Muscle layer of duodenum (tissue), 2 donors: ENCODE data around the gene NUP205.
"Not testable (repeated sequence)": the region's sequence is repeated elsewhere in the genome, so short reads cannot be mapped to it uniquely, and the experiment has no call there.

ENCODE experiments used
- H3K27ac ChIP-seq: one replicate; pipeline ENCODE4 v1.7.0; 2013; ENCODE audit warnings: mild to moderate bottlenecking, low read length
- H3K27me3 ChIP-seq: one replicate; pipeline ENCODE4 v1.7.0; 2013; ENCODE audit warnings: low read depth, mild to moderate bottlenecking, control low read depth, low read length
- H3K36me3 ChIP-seq, 2 donors: one replicate each; pipeline ENCODE4 v1.7.0; 2013; ENCODE audit warnings: low read length in 2 of 2, control low read depth in 1 of 2, mild to moderate bottlenecking in 1 of 2; ENCODE audit not compliant: insufficient read depth in 2 of 2, control insufficient read depth in 1 of 2
- H3K4me1 ChIP-seq, 2 donors: one replicate each; pipeline ENCODE4 v1.7.0; 2013; ENCODE audit warnings: low read length in 2 of 2, mild to moderate bottlenecking in 2 of 2, control low read depth in 1 of 2, moderate library complexity in 1 of 2; ENCODE audit not compliant: insufficient read depth in 2 of 2, control insufficient read depth in 1 of 2
- H3K4me3 ChIP-seq, 2 donors: one replicate each; pipeline ENCODE4 v1.7.0; 2013; ENCODE audit warnings: low read length in 2 of 2, low read depth in 1 of 2, mild to moderate bottlenecking in 1 of 2
- H3K9me3 ChIP-seq, 2 donors: one replicate each; pipeline ENCODE4 v1.7.0; 2013; ENCODE audit warnings: low read length in 2 of 2, control low read depth in 1 of 2, mild to moderate bottlenecking in 1 of 2; ENCODE audit not compliant: control insufficient read depth in 1 of 2
- donor health status: healthy.

The NUP205 gene

DNA sequence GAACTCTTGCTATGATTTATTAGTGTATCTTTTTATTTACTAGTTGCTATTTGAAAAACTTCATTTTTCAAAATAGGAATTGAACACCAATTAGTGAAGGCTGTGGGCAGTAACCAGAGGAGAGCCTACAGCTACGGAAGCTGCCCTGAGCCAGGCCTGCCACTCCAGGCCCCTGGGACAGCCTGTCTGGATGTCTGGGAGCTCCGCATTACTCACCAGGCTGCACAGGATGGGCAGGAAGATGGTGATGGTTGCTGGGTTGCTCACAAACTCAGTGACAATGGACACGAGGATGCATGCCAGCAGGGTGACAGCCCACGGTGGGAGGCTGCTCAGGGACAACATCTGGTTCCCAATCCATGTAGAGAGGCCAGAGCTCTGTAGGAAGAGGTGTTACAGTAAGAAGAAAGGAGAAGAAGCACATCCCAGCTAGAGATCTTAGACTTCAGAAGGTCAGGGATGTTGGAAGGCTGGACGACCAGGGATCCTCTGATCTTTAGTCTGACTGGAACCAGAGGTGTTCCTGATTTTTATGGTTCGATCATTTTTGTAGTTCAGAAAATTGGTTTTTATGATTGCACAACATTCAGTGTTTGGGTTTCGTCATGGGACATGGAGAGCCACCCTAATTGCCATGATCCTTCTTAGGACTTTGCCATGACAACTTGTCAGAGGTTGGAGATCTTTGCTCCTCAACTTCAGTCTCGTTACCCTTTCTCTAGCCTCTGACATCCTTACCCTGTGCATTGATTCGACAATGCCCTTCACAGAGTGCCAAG lies 127.8 kb downstream of the NUP205 start:
- H3K36me3 ChIP-seq, result peaks cover 3 to 13% of the 10 kb centered on the region in 2 donors
- H3K4me1 ChIP-seq, result no peaks in the 10 kb centered on the region
- H3K9me3 ChIP-seq, result no peaks in the 10 kb centered on the region
- H3K4me3 ChIP-seq, result no peak overlapping the region
- H3K27ac ChIP-seq, result no peak overlapping the region
- no peaks in the 10 kb centered on the region for H3K27me3 ChIP-seq

DNA sequence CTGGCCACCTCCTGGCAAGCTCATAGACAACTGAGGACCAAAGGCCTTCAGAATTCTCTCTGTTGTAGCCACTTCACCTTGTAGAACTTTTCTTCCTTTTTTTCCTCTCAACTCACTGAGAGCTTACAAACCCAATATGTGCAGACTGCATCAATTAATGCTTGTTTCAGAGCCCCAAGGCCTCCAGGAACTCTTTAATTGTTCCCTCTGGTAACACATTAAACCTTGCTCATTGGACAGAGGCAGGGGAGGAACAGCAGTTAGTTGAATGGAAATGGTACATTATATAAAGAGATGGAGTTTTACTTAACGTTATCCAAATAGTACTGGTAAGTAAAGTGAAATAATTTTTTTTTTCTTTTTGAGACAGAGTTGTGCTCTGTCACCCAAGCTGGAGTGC lies 129.7 kb downstream of the NUP205 start:
- no peak overlapping the region for H3K27ac ChIP-seq
- no peak overlapping the region for H3K4me3 ChIP-seq
- H3K4me1 ChIP-seq, result no peaks in the 10 kb centered on the region
- H3K27me3 ChIP-seq, result no peaks in the 10 kb centered on the region
- no peaks in the 10 kb centered on the region for H3K9me3 ChIP-seq
- H3K36me3 ChIP-seq, result peaks cover 3 to 21% of the 10 kb centered on the region in 2 donors

DNA sequence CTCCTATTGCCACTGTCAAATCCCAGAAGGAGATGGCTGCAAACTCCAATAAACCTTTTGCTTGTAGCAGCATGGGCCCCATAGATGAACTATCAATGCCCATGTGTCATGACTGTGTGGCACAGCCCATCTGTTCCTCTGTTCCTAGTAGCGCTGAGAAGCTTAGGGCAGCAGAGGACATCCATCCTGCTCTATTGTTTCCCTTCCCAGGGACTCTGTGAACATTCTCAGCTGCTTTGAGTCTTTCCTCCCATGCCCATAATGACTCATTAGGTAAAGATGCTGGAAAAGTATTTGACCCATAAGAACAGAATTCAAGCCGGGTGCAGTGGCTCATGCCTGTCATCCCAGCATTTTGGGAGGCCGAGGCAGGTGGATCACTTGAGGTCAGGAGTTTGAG lies 132.8 kb downstream of the NUP205 start:
- Histone ChIP-seq H3K36me3 (peaks cover under 1 to 21% of the 10 kb centered on the region in 2 donors), H3K4me3 (no peak overlapping the region), H3K27me3 (no peaks in the 10 kb centered on the region), H3K4me1 (no peaks in the 10 kb centered on the region), H3K27ac (no peak overlapping the region), H3K9me3 (no peaks in the 10 kb centered on the region)

DNA sequence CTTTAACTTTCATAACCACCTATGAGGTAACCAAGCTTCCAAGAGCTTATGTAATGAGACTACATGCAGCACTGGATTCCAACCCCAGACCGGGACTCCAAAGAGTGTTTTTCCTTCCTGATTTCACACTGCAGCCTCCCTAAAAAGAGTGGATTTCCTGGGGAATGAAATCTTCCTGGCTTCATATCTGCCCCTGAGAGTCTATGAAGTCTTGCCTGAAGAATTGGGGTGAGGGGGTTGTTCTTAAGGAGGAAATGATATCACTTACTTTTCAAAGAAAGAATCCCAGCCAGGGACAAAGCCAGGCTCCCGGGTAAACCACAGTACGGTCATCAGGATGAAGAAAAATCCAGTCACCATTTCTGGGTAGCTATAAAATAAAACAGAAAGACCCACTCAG lies 134.3 kb downstream of the NUP205 start:
- H3K36me3 ChIP-seq, result peaks cover 0 to 16% of the 10 kb centered on the region in 2 donors
- no peaks in the 10 kb centered on the region for H3K27me3 ChIP-seq
- H3K9me3 ChIP-seq, result no peaks in the 10 kb centered on the region
- H3K4me1 ChIP-seq, result no peaks in the 10 kb centered on the region
- H3K4me3 ChIP-seq, result no peak overlapping the region
- no peak overlapping the region for H3K27ac ChIP-seq

DNA sequence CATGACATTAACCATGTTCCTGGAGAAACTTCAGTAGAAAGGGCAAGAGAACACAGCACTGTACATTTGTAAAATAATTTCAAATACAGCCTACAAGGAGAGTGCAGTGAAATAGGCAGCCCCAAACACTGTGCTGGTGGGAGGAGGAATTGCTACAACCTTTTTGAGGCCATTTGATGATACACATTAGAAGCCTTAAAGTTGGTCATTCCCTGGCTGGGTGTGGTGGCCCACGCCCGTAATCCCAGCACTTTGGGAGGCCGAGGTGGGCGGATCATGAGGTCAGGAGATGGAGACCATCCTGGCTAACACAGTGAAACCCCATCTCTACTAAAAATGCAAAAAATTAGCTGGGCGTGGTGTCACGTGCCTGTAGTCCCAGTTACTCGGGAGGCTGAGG lies 134.9 kb downstream of the NUP205 start:
- not testable (repeated sequence) for H3K4me3 ChIP-seq, H3K9me3 ChIP-seq, H3K27me3 ChIP-seq, H3K4me1 ChIP-seq, H3K27ac ChIP-seq
- H3K36me3 ChIP-seq, result peaks cover 0 to 16% of the 10 kb centered on the region in 2 donors

DNA sequence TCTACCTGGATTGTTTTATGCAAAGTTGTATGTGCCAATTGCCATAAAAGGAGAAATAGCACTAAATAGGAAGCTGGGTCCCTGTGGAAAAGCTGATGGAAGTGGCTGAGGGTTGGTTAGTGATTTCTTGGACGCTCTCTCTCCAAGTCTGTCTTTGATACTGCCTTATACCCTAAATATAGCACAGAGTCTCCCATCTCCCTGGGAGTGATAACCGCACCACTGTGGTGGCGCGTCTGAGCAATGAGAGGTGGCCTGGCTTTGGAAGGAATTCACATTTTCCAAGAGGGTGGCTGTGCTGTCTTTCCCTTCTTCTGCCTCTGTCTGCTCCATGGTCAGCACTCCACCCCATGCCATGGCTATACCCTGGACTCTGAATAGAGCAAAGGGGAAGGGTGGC lies 135.8 kb downstream of the NUP205 start:
- Histone ChIP-seq H3K4me1 (no peaks in the 10 kb centered on the region), H3K36me3 (peaks cover 0 to 16% of the 10 kb centered on the region in 2 donors), H3K4me3 (no peak overlapping the region), H3K9me3 (no peaks in the 10 kb centered on the region), H3K27me3 (no peaks in the 10 kb centered on the region), H3K27ac (no peak overlapping the region)

DNA sequence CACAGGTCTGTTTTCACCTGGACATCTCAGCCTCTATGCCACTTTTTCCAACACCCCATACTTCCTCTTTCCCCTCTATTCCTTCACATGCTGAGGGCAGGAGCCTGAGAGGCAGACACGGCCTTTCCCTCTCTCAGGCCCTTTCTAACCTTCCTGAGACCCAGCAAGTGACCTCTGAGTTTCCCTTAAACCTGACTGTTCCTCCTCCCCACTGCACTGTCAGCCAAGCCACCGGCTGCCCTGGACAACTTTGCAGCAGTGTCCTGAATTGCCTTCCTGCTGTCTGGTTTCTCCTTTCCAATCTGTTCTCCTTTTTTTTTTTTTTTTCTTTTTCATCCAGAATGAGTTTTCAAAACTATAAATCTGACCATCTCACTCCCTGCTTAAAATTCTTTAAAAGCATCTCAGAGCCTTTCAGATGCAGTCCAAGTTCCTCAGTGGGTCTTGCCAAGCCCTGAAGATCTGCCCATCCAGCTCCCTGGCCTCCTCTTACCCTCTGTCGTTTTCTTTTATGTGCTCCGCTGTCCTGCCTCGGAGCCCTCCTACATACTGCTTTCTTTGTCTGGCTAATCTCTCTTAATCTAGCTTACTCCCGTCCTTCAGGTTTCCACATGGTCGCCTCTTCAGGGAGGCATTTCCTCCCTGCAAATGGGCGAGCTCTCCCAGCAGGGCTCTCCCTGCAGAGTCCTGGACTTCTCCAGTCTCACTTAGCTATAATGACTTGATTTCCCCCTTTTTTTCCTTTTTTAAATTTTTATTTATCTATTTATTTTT lies 139.7 kb downstream of the NUP205 start:
- no peak overlapping the region for H3K27ac ChIP-seq
- H3K36me3 ChIP-seq, result peaks cover 0 to 10% of the 10 kb centered on the region in 2 donors
- H3K9me3 ChIP-seq, result no peaks in the 10 kb centered on the region
- no peak overlapping the region for H3K4me3 ChIP-seq
- no peaks in the 10 kb centered on the region for H3K27me3 ChIP-seq
- H3K4me1 ChIP-seq, result no peaks in the 10 kb centered on the region
